ENCODE measurements around the gene APLF. TPM values are rescaled to one million over a fixed set of nuclear protein-coding genes. Genes with fewer than 3 reads are reported as not detected.
"Not testable (repeated sequence)": the region's sequence is repeated elsewhere in the genome, so short reads cannot be mapped to it uniquely, and the experiment has no call there.

The APLF gene
- total and polyA plus RNA-seq, 2 experiments from 2014 or later = 1.5 to 5.0 TPM

DNA sequence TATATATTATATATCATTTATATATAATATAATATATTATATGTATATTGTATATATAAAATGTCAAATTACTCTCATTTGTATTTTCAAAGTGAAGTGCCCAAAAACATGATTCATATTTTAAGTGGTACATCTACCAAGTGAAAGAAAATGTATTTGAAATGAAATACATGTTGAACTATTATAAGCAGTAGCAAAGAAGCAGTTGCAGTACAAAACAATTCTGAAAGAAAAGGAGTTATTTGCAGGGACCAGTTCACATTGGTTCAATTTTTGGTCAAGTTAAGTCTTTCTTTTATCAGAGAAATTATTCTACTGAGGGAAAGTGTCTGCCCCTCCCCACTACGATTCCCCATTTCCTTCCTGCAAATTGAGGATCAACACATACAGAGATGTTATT is 51.9 kb downstream of the APLF start:
- Histone ChIP-seq H3K79me2 (no peaks in the 10 kb centered on the region), H4K20me1 (ENCODE audit: insufficient read depth, poor library complexity, severe bottlenecking) (no peaks in the 10 kb centered on the region), H2AFZ (no peak overlapping the region), H3K4me1 (ENCODE audit: insufficient read depth) (no peaks in the 10 kb centered on the region), H3K27ac (no peak overlapping the region), H3K9me2 (replicated peaks; ENCODE audit: insufficient read depth) (no peaks in the 10 kb centered on the region), H3K4me3 (no peak overlapping the region), H3K4me2 (no peak overlapping the region), H3K9me3 (ENCODE audit: low read depth) (no peaks in the 10 kb centered on the region), H3K27me3 (no peaks in the 10 kb centered on the region), H3K36me3 (replicated peaks; ENCODE audit: insufficient read depth, low read depth) (no peaks in the 10 kb centered on the region)
- no peak for DNase-seq (ENCODE audit: low spot score)
- TF ChIP-seq, protein P1, sequence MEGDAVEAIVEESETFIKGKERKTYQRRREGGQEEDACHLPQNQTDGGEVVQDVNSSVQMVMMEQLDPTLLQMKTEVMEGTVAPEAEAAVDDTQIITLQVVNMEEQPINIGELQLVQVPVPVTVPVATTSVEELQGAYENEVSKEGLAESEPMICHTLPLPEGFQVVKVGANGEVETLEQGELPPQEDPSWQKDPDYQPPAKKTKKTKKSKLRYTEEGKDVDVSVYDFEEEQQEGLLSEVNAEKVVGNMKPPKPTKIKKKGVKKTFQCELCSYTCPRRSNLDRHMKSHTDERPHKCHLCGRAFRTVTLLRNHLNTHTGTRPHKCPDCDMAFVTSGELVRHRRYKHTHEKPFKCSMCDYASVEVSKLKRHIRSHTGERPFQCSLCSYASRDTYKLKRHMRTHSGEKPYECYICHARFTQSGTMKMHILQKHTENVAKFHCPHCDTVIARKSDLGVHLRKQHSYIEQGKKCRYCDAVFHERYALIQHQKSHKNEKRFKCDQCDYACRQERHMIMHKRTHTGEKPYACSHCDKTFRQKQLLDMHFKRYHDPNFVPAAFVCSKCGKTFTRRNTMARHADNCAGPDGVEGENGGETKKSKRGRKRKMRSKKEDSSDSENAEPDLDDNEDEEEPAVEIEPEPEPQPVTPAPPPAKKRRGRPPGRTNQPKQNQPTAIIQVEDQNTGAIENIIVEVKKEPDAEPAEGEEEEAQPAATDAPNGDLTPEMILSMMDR (IDR thresholded peaks at IDR 0.05; ENCODE audit: poor library complexity) = no peak
- no peak for TF ChIP-seq EZH2 (IDR thresholded peaks at IDR 0.05; ENCODE audit: borderline replicate concordance)
- 90% methylated on average over 1 of the region's 1 CpG for WGBS (ENCODE audit: low lambda C conversion rate, missing lambda C conversion rate)

DNA sequence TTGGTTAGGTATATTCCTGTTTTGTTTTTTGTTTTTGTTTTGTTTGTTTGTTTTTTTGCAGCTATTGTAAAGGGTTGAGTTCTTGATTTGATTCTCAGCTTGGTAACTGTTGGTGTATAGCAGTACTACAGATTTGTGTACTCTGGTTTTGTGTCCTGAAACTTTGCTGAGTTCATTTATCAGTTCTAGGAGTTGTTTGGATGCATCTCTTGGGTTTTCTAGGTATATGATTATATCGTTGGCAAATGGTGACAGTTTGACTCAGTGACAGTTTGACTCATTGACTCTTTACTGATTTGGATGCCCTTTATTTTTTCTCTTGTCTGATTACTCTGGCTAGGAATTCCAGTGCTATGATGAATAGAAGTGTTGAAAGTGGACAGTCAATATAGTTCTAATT is 53.7 kb downstream of the APLF start:
- 95% methylated on average over 1 of the region's 1 CpG for WGBS (ENCODE audit: low lambda C conversion rate, missing lambda C conversion rate)
- no peak for TF ChIP-seq EZH2phosphoT487 (IDR thresholded peaks at IDR 0.05; ENCODE audit: low read depth, severe bottlenecking, unreplicated experiment)
- TF ChIP-seq EZH2 (IDR thresholded peaks at IDR 0.05; ENCODE audit: borderline replicate concordance) = no peak
- TF ChIP-seq, protein P1 (IDR thresholded peaks at IDR 0.05; ENCODE audit: poor library complexity) = no peak
- no peaks in the 10 kb centered on the region for H3K9me2 ChIP-seq (replicated peaks; ENCODE audit: insufficient read depth)

DNA sequence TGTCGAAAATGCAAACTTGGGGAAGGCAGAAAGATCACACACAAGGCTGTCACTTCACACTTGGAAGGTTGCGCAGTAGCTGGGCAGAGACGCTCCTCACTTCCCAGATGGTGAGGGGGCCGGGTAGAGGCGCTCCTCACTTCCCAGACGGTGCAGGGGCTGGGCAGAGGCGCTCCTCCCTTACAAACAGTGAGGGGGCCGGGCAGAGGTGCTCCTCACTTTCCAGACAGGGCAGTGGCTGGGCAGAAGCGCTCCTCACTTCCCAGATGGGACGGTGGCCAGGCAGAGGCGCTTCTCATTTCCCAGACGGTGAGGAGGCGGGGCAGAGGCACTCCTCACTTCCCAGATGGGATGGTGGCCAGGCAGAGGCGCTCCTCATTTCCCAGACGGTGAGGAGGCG is 59.6 kb downstream of the APLF start:
- H3K27ac ChIP-seq; H3K4me3 ChIP-seq; H4K20me1 ChIP-seq (ENCODE audit: insufficient read depth, poor library complexity, severe bottlenecking); DNase-seq (ENCODE audit: low spot score); H3K79me2 ChIP-seq; H3K9me2 ChIP-seq (replicated peaks; ENCODE audit: insufficient read depth); H3K27me3 ChIP-seq; H3K4me2 ChIP-seq; H3K36me3 ChIP-seq (replicated peaks; ENCODE audit: insufficient read depth, low read depth); H3K9me3 ChIP-seq (ENCODE audit: low read depth); H2AFZ ChIP-seq; H3K4me1 ChIP-seq (ENCODE audit: insufficient read depth): not testable (repeated sequence)
- over 99% methylated on average over 15 of the region's 16 CpGs for WGBS (ENCODE audit: low lambda C conversion rate, missing lambda C conversion rate)

More for the DNA sequence above, 53.7 kb downstream of the APLF start:
- H3K27me3 ChIP-seq = no peaks in the 10 kb centered on the region
- H4K20me1 ChIP-seq (ENCODE audit: insufficient read depth, poor library complexity, severe bottlenecking) = no peaks in the 10 kb centered on the region
- H3K27ac ChIP-seq = no peak overlapping the region
- no peaks in the 10 kb centered on the region for H3K4me1 ChIP-seq (ENCODE audit: insufficient read depth)
- H3K4me3 ChIP-seq = no peak overlapping the region
- no peaks in the 10 kb centered on the region for H3K36me3 ChIP-seq (replicated peaks; ENCODE audit: insufficient read depth, low read depth)
- no peaks in the 10 kb centered on the region for H3K79me2 ChIP-seq
- no peak for DNase-seq (ENCODE audit: low spot score)
- H2AFZ ChIP-seq = no peak overlapping the region
- H3K9me3 ChIP-seq (ENCODE audit: low read depth) = no peaks in the 10 kb centered on the region
- H3K4me2 ChIP-seq = no peak overlapping the region

DNA sequence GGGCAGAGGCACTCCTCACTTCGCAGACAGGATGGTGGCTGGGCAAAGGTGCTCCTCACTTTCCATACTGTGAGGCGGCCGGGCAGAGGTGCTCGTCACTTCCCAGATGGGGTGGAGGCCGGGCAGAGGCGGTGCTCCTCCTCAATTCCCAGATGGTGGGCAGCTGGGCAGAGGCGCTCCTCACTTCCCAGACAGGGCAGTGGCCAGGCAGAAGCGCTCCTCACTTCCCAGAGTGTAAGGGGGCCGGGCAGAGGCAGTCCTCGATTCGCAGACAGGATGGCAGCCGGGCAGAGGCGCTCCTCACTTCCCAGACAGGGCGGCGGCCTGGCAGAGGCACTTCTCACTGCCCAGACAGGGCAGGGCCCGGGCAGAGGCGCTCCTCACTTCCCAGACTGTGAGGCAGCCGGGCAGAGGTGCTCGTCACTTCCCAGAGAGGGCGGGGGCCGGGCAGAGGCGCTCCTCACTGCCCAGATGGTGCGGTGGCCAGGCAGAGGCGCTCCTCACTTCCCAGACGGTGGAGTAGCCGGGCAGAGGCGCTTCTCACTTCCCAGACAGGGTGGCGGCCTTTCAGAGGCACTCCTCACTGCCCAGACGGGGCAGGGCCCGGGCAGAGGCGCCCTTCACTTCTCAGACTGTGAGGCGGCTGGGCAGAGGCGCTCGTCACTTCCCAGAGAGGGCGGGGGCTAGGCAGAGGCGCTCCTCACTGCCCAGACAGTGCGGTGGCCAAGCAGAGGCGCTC is 60.1 kb downstream of the APLF start:
- 97% methylated on average over 35 of the region's 38 CpGs for WGBS (ENCODE audit: low lambda C conversion rate, missing lambda C conversion rate)
- not testable (repeated sequence) for H2AFZ ChIP-seq; H3K9me2 ChIP-seq (replicated peaks; ENCODE audit: insufficient read depth); H3K27ac ChIP-seq; H3K79me2 ChIP-seq; H3K9me3 ChIP-seq (ENCODE audit: low read depth); H3K4me1 ChIP-seq (ENCODE audit: insufficient read depth); H3K4me3 ChIP-seq; H3K4me2 ChIP-seq; H3K36me3 ChIP-seq (replicated peaks; ENCODE audit: insufficient read depth, low read depth); H3K27me3 ChIP-seq; H4K20me1 ChIP-seq (ENCODE audit: insufficient read depth, poor library complexity, severe bottlenecking); DNase-seq (ENCODE audit: low spot score)

DNA sequence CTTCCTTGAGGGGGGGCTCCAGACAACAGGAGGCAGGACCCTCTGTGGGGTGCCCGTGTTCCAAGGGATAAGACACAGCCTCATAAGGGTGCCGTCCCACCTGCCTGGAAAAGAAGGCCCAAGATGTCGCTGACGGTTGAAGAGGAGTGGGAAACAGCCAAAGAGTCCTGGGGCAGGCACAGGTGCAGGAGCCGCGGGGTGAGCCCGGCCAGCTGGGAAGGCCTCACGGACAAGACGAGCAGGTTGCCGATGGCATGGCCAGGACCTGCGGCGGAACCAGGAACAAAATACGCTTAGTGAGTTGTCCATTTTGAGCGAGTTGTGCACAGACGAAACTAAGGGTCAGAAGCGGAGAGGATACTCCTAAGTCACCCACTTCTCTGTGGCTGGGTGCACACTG is 61.8 kb downstream of the APLF start:
- not testable (repeated sequence) for H3K36me3 ChIP-seq (replicated peaks; ENCODE audit: insufficient read depth, low read depth); H2AFZ ChIP-seq; H3K4me2 ChIP-seq; H4K20me1 ChIP-seq (ENCODE audit: insufficient read depth, poor library complexity, severe bottlenecking); H3K9me3 ChIP-seq (ENCODE audit: low read depth); H3K27ac ChIP-seq; H3K27me3 ChIP-seq; H3K79me2 ChIP-seq; H3K9me2 ChIP-seq (replicated peaks; ENCODE audit: insufficient read depth); H3K4me1 ChIP-seq (ENCODE audit: insufficient read depth); H3K4me3 ChIP-seq; DNase-seq (ENCODE audit: low spot score)
- 99% methylated on average over 16 of the region's 16 CpGs for WGBS (ENCODE audit: low lambda C conversion rate, missing lambda C conversion rate)

DNA sequence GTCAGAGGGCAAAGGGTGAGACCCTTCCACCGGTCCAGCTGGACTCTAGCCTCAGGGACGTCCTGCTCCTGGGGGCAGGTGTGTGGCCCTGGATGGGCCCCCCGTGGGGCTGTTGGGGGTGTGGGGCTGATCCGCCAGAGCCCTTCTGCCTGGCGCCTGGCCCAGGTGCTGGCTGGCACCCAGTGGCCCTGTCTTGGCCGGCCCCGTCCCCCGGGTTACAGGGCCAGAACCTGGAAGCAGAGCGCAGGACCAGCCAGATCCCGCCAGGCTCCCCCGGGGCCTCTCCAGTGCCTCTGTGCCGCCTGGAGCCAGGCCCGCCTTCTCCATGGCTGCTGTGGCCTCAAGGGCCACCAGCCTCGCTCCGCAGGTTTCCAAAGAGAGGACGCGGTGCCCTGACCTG is 62.3 kb downstream of the APLF start:
- not testable (repeated sequence) for H4K20me1 ChIP-seq (ENCODE audit: insufficient read depth, poor library complexity, severe bottlenecking); H3K79me2 ChIP-seq; DNase-seq (ENCODE audit: low spot score); H3K36me3 ChIP-seq (replicated peaks; ENCODE audit: insufficient read depth, low read depth); H3K27ac ChIP-seq; H3K4me2 ChIP-seq; H2AFZ ChIP-seq; H3K27me3 ChIP-seq; H3K4me1 ChIP-seq (ENCODE audit: insufficient read depth); H3K4me3 ChIP-seq; H3K9me2 ChIP-seq (replicated peaks; ENCODE audit: insufficient read depth); H3K9me3 ChIP-seq (ENCODE audit: low read depth)
- 98% methylated on average over 15 of the region's 17 CpGs for WGBS (ENCODE audit: low lambda C conversion rate, missing lambda C conversion rate)
